ENCODE measurements around the gene NKPD1.

The NKPD1 gene

DNA sequence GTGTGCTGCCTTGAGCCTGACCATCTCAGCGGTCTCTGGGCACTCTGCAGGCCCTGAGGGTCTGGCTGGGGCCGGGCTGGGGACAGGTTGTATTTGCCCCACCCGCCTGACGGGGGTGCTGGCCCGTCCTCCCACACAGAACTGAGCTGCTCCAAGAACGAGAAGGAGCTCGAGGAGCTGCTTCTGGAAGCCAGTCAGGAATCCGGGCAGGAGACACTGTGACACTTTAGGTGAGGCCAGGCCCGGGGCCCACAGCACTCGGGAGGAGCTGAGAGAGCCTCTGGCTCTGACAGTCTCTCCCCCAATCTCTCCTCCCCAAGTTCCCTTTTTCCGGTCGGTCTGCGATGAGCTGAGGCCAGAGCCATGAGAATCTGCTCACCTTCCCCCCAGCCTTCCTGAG is 14.5 kb downstream of the NKPD1 start:
- no peak for TF ChIP-seq NFIC (IDR thresholded peaks at IDR 0.05)
- TF ChIP-seq MAX (IDR thresholded peaks at IDR 0.05), result no peak
- TF ChIP-seq EGR1 (IDR thresholded peaks at IDR 0.05), result no peak
- no peak for TF ChIP-seq FOXM1 (IDR thresholded peaks at IDR 0.05; ENCODE audit: borderline replicate concordance, low read depth)
- TF ChIP-seq YY1 (IDR thresholded peaks at IDR 0.05; ENCODE audit: low read depth), result no peak
- TF ChIP-seq CEBPB (IDR thresholded peaks at IDR 0.05), result no peak
- no peak for TF ChIP-seq RAD21 (IDR thresholded peaks at IDR 0.05; ENCODE audit: low read depth)
- TF ChIP-seq, protein P1, sequence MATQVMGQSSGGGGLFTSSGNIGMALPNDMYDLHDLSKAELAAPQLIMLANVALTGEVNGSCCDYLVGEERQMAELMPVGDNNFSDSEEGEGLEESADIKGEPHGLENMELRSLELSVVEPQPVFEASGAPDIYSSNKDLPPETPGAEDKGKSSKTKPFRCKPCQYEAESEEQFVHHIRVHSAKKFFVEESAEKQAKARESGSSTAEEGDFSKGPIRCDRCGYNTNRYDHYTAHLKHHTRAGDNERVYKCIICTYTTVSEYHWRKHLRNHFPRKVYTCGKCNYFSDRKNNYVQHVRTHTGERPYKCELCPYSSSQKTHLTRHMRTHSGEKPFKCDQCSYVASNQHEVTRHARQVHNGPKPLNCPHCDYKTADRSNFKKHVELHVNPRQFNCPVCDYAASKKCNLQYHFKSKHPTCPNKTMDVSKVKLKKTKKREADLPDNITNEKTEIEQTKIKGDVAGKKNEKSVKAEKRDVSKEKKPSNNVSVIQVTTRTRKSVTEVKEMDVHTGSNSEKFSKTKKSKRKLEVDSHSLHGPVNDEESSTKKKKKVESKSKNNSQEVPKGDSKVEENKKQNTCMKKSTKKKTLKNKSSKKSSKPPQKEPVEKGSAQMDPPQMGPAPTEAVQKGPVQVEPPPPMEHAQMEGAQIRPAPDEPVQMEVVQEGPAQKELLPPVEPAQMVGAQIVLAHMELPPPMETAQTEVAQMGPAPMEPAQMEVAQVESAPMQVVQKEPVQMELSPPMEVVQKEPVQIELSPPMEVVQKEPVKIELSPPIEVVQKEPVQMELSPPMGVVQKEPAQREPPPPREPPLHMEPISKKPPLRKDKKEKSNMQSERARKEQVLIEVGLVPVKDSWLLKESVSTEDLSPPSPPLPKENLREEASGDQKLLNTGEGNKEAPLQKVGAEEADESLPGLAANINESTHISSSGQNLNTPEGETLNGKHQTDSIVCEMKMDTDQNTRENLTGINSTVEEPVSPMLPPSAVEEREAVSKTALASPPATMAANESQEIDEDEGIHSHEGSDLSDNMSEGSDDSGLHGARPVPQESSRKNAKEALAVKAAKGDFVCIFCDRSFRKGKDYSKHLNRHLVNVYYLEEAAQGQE (IDR thresholded peaks at IDR 0.05; ENCODE audit: low read depth), result no peak
- no peak for TF ChIP-seq ZBTB7A (IDR thresholded peaks at IDR 0.05; ENCODE audit: low read depth)
- TF ChIP-seq, protein P2, sequence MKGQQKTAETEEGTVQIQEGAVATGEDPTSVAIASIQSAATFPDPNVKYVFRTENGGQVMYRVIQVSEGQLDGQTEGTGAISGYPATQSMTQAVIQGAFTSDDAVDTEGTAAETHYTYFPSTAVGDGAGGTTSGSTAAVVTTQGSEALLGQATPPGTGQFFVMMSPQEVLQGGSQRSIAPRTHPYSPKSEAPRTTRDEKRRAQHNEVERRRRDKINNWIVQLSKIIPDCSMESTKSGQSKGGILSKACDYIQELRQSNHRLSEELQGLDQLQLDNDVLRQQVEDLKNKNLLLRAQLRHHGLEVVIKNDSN (IDR thresholded peaks at IDR 0.05), result no peak

DNA sequence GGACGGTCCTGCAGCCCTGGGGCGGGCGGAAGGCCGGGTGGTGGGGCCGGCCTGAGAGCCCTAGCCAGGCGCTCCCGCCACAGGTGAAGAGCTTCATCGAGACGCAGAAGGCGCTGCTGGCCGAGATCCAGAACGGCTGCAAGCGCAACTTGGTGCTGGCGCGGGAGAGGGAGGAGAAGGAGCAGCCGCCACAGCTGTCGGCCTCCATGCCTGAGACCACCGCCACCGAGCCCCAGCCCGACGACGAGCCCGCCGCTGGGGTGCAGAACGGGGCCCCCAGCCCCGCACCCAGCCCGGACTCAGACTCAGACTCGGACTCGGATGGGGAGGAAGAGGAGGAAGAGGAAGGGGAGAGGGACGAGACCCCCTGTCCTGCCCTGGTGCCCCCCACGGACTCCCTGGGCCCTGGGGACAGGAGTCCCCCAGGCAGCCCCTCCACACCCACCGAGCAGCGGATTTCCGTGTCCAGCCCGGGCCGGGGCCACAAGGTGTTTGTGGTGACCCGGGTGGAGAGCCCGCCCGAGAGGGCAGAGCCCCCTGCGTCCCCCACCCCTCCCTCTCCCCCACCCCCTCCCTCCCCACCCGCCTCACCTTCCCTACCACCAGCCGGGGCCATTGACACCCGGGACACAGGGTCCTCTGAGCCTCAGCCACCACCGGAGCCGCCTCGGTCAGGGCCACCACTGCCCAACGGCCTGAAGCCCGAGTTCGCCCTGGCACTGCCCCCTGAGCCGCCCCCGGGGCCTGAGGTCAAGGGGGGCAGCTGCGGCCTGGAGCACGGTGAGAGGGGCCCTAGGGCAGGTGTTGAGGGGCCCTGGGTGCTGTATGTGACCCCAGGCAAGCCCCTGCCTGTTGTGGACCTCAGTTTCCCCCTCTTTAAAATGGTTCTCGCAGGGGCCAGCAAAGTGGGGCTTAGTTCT is 15.3 kb downstream of the NKPD1 start:
- TF ChIP-seq TEAD4 (IDR thresholded peaks at IDR 0.05) (no peak), MAX (IDR thresholded peaks at IDR 0.05) (no peak)

DNA sequence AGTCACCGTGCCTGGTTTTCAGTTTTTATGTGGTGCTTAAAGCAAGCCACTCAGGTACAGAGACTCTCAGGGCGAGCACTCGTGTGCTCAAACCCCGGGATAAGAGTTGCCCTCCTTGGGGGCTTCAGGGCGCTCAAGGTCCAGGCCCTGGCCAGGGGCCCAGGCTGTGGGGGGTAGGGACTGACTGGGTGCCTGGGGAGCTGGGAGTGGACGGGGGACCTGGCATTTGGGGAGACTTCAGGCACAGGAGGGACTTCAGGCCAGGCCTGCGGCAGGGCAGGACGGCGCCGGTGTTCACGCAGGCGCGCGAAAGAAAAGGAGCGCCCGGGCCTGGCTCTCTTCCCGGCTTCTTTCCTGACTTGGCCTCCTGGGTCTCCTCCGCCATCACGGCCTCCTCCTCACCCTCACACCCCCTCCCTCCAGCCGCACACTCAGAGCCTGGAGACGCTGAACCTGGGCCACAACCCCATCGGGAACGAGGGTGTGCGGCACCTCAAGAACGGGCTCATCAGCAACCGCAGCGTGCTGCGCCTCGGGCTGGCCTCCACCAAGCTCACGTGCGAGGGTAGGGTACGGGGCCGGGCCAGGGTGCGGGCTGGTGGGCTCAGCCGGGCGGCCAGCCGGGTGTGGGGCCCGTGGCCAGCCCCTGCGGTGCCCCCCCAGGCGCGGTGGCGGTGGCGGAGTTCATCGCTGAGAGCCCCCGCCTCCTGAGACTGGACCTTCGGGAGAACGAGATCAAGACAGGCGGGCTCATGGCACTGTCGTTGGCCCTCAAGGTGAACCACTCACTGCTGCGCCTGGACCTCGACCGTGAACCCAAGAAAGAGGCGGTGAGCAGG is 16.1 kb downstream of the NKPD1 start:
- TF ChIP-seq TAF1 (IDR thresholded peaks at IDR 0.05; ENCODE audit: low read depth), result no peak
- TF ChIP-seq ZBTB7A (IDR thresholded peaks at IDR 0.05; ENCODE audit: low read depth), result no peak
- no peak for TF ChIP-seq MAX (IDR thresholded peaks at IDR 0.05)
- TF ChIP-seq, protein P2 (IDR thresholded peaks at IDR 0.05), result no peak
- no peak for TF ChIP-seq FOXM1 (IDR thresholded peaks at IDR 0.05; ENCODE audit: borderline replicate concordance, low read depth)
- TF ChIP-seq, protein P1 (IDR thresholded peaks at IDR 0.05; ENCODE audit: low read depth), result no peak
- no peak for TF ChIP-seq CREB1 (IDR thresholded peaks at IDR 0.05; ENCODE audit: low read depth)
- TF ChIP-seq TCF12 (IDR thresholded peaks at IDR 0.05; ENCODE audit: low read depth), result no peak
- no peak for TF ChIP-seq YY1 (IDR thresholded peaks at IDR 0.05; ENCODE audit: low read depth)
- TF ChIP-seq RAD21 (IDR thresholded peaks at IDR 0.05; ENCODE audit: low read depth), result no peak
- no peak for TF ChIP-seq TEAD4 (IDR thresholded peaks at IDR 0.05)
- TF ChIP-seq EP300 (IDR thresholded peaks at IDR 0.05; ENCODE audit: borderline replicate concordance), result no peak
- TF ChIP-seq NFIC (IDR thresholded peaks at IDR 0.05), result no peak
- no peak for TF ChIP-seq CEBPB (IDR thresholded peaks at IDR 0.05)
- TF ChIP-seq EGR1 (IDR thresholded peaks at IDR 0.05), result no peak

- TF ChIP-seq TCF12 (IDR thresholded peaks at IDR 0.05; ENCODE audit: low read depth) (no peak), EGR1 (IDR thresholded peaks at IDR 0.05) (no peak)
These were observed 18.1 kb downstream of the NKPD1 start for GRCh38 chr19:45142726-45143110.

DNA sequence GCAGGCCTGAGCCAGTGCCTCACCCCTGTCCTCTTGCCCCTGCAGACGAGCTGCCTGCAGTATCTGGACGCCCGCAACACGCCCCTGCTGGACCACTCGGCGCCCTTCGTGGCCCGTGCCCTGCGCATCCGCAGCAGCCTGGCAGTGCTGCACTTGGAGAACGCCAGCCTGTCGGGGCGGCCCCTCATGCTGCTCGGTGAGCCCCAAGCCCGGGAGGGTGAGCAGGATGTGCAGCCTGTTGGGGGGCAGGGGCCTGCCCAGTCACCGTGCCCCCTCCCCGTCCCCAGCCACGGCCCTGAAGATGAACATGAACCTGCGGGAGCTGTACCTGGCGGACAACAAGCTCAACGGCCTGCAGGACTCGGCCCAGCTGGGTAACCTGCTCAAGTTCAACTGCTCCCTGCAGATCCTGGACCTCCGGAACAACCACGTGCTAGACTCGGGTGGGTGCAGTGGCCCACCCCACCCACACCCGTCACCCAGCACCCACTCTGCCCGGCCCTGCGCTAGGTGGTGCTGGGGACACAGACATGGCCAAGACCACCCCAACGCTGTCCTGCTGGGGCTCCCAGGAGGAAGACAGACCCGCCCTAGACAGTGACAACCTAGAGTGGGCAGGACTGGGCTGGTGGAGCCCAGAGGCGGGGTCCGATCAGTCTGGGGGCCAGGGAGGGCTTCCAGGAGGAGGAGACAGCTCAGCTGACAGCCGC is 18.6 kb downstream of the NKPD1 start:
- TF ChIP-seq TCF12 (IDR thresholded peaks at IDR 0.05; ENCODE audit: low read depth), result no peak
